Cardiac septum (tissue), 1 donor: Measurements from ENCODE around the gene SIPA1L3. TPM values are rescaled to one million over a fixed set of nuclear protein-coding genes. Genes with fewer than 3 reads are reported as not detected.
"Not testable (repeated sequence)": the region's sequence is repeated elsewhere in the genome, so short reads cannot be mapped to it uniquely, and the experiment has no call there.

Source experiments
- DNase-seq: peaks from one replicate; pipeline ENCODE4 v3.0.0-alpha.2; 2020; ENCODE audit warnings: low spot score
- intact Hi-C: fragments of 100-400 bp; cut with DNase I; formaldehyde crosslinking; loops from one replicate; pipeline ENCODE4 v1.14.0; 2022
- long read RNA-seq: library from polyadenylated mRNA; unstranded; transcript quantifications from one replicate; pipeline ENCODE4 v2.0.0, GENCODE V29; 2021
- total RNA-seq: library from RNA; stranded (reverse); fragmentation: NEBNext Ultra II Directional; extraction: Animal tissue kit (Norgen Biotek cat#: 25700); gene quantifications from one replicate; pipeline ENCODE4 v1.2.1, GENCODE V29; 2021
- donor health status: DM: no; HTN: no; CAD: no.

Gene SIPA1L3
- 14.0 TPM for total RNA-seq
- long read RNA-seq, partial matches to known transcripts, result 1 of 10 reads
- long read RNA-seq, other reads (novel, unspliced or antisense), result 9 of 10 reads

DNA sequence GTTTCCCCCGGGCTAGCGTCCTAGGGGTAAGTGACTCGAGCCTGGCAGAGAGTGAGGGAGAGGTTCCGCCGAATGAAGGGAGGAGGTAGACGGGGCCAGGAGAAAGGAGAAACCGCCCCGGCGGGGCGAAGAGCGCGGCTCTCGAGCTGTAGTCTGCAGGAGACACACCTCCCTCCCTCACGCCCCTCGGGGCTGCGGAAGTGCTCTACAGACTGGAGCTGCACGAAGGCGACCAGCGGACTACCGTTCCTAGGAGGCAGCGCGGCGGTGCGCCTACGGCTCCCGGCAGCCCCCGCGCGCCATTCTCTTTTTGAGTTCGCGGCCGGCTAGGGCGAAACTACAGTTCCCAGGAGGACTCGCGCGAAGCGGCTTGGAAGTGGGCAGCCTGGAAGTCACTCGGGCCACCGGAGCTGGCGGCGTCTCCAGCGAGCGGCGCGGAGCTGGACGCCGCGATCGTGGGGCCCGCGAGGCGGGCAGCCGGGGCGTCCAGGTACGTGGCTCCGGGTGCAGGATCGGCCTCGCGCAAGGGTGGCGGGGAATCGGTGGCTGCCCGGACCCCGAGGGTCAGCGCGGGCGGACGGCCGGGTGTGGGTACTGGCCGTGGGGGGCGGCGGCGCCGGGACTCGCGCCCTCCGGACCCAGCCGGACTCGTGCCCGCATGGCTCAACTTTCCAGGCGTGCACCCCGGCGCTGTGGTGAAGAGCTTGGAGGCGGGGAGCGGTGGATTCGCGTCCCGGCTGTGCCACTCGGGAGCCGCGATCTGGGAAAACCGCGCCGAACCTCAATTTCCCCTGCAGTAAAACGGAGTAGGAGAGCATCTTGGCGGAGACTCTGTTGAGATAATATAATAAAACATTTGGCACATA lies at the start of gene SIPA1L3:
Gene SIPA1L3 (plus strand): TSS at position 340 of the 866 bp plus-strand sequence. CDS start 174,358 bp downstream, outside the sequence.
- intact Hi-C loops, result loop anchor here (2.0 to 5.0 kb wide), 3 partner anchors 98 to 430 kb away; partner anchors contain the start of gene CATSPERG
- peak; percentile 97 for DNase-seq

DNA sequence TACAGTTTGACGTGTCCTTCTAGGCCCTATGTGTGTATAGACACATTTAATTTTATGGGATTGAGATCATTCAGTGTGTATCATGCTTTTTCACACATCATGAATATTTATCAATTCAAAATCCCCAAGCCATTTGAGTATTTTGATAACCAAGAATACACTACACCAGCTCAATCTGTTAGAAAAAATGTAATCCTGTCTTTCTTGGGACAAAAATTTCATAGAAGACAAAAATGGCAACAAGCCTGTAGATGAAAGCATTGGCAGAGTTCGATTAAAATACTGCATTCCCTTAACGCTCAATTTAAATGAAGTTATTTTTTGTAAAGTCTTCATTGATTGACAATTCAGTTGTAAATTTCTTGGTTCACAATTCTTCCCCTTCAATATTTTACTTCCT lies 42.5 kb upstream of the SIPA1L3 start:
- DNase-seq, result no peak
- intact Hi-C loops, result no loop called here

GRCh38 chr19:37865930-37866329 lies 41.1 kb upstream of the SIPA1L3 start:
- intact Hi-C loops, DNase-seq: not testable (repeated sequence)

DNA sequence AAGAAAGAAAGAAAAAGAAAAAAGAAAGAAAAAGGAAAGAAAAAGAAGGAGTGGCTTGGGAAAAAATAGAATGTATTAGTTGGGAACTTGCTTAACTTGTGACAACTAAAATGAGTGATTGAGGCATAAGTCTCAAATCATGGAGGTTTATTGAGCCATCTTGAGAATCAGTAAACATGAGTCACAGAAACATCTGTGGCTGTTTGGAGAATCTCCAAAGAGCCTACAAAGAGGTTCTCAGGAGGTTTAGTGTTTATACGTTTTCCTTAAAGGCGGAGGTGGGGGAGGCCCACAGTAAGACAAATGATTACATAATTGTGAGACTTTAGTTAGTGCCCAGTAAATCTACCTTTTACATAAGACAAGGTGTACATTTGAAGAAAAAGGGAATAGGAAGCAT lies 39.2 kb upstream of the SIPA1L3 start:
- intact Hi-C loops, result no loop called here
- no peak for DNase-seq

DNA sequence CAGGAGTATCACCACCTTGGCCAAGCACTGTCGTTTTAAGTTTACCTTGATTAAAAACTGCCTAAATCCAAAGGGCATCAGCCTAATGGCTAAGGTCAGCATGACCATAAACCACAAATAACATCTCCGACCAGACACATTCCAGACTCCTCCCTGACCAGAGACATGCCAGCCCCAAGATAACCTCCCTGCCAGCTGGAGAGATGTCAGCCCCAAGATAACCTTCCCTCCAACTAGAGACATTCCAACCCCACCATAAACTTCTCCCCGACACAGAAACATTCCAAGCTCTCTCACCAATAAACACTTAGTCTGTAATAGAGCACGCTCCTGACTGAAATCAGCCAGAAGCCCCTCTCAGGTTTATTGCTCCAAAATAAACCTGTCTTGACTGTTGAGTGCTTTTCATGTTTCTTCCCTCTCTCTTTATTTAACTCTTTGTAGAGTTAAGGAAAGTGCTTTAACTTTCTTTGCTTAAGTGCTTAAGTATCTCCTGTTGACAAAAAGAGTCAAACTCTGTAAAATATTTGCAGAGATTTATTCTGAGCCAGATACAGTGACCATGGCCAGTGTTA lies 37.2 kb upstream of the SIPA1L3 start:
- no peak for DNase-seq
- intact Hi-C loops, result no loop called here

DNA sequence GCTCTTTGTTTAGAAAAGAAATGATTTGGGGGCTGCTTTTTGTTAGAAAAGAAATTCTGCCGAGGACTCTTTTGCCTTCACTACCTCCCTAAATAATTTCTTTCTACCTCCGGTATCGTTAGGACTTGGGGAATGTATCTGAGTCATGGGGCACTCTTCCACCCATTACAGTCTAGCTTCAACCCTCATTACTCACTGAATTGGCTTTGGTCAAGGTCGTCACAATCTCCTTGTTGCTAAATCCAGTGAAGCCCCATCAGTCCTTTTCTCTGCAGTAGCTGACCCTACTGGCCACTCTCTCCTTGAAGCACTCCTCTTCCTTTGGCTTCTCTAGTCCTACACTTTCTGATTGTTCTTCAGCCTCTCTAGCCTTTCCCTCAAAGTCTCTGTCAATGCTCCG lies 34.6 kb upstream of the SIPA1L3 start:
- DNase-seq, result no peak
- intact Hi-C loops, result no loop called here

GRCh38 chr19:37874784-37875183 lies 32.2 kb upstream of the SIPA1L3 start:
- intact Hi-C loops, result no loop called here
- no peak for DNase-seq

GRCh38 chr19:37876032-37876431 lies 31.0 kb upstream of the SIPA1L3 start:
- intact Hi-C loops, result no loop called here
- no peak for DNase-seq

DNA sequence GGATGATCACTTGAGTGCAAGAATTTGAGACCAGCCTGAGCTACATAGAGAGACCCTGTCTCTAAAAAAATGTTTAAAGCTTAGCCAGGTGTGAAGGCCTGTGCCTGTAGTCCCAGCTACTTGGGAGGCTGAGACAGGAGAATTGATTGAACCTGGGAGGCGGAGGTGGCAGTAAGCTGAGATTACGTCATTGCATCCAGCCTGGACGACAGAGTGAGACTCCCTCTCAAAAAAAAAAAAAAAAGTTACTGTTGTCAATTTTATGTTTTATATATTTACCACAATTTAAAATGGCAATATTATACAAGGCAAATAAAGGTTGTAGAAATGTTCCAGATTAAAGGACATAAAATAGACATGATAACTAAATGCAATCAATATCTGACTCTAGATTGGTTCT lies 29.9 kb upstream of the SIPA1L3 start:
- DNase-seq, result no peak

GRCh38 chr19:37885392-37885791 lies 21.6 kb upstream of the SIPA1L3 start:
- intact Hi-C loops, result no loop called here

More for the DNA sequence above, 29.9 kb upstream of the SIPA1L3 start:
- intact Hi-C loops, result no loop called here

GRCh38 chr19:37886571-37886970 lies 20.4 kb upstream of the SIPA1L3 start:
- no peak for DNase-seq
- intact Hi-C loops, result no loop called here

More at GRCh38 chr19:37885392-37885791, 21.6 kb upstream of the SIPA1L3 start:
- no peak for DNase-seq

DNA sequence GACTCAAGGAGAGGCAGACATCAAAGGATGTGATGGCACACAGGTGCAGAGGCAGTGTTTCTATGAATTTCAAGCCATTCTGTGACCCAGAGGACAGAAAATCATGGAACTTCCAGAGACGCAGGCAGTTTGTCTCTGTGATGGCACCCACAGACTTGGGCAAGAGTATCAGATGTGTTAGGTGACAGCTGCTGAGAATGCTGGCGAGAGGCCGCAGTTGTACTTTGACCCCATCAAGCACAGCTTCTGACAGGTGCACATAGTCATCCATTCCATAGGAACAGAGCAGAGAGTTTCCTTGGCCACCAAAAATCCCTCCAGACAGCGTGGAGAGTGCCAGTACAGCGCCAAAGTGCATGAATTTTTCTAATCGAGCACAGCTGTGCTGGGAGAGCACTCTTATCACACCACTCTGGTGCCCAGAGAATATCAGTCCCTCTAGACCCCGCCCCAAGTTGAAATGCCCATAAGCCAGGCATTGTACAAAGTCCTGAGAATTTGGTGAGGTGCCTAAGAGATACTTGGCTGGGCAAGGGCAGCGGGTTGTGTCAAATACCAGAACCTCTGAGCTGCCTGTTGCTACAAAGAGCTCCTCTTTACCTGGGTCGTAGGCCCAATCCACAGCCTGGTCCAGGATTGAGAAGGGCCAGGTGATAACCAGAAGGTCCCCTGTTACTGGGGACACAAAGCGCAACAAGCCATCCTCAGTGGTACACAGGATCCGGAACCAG lies 13.0 kb upstream of the SIPA1L3 start:
- intact Hi-C loops, result no loop called here
- DNase-seq, result no peak

DNA sequence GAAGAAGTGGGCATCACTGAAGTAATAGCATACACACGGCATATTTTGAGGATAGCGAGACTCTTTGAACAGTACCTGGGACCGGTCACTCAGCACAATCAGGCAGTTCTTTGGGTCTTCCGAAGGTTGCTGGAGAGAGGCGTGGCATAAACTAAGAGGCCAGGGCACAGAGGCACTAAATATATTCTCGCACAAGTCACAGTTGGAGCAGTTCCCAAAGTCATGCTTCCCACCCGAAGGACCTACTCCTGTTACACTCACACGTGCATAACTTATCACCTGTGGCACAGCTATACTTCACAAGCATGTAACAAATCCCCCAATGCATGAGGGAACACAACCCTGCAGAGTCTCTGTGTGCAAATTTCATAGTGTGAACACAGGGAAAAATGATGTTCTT lies 10.8 kb upstream of the SIPA1L3 start:
- DNase-seq, result no peak
- intact Hi-C loops, result no loop called here

GRCh38 chr19:37899453-37899852 lies 7.6 kb upstream of the SIPA1L3 start:
- no peak for DNase-seq
- intact Hi-C loops, result loop anchor here (2.0 kb wide), 1 partner anchor 329 kb away; no protein-coding TSS in a partner anchor

- intact Hi-C loops, result loop anchor here (2.0 kb wide), 1 partner anchor 329 kb away; no protein-coding TSS in a partner anchor
- no peak for DNase-seq
Measured at GRCh38 chr19:37899966-37900365, 7.0 kb upstream of the SIPA1L3 start.

DNA sequence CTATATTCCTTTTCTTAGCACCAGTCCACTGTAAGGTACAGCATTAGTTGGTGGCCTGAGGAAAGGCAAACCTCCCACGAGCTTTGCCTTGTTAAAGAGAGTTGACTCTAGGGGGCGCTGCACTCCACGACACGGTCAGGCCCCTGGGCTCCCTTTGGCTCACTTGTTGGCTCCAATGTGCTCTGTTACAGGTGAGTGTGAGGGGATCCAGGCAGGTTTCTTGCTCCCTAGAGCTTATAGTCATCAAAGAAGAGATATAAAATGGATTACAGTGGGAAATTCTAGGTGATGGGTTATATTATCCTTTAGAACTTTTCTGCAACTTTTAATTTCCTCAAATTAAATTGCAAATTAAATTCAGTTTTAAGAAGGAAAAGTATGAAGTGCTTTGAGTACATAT lies 4.3 kb upstream of the SIPA1L3 start:
- DNase-seq, result peak; percentile 84
- intact Hi-C loops, result no loop called here

DNA sequence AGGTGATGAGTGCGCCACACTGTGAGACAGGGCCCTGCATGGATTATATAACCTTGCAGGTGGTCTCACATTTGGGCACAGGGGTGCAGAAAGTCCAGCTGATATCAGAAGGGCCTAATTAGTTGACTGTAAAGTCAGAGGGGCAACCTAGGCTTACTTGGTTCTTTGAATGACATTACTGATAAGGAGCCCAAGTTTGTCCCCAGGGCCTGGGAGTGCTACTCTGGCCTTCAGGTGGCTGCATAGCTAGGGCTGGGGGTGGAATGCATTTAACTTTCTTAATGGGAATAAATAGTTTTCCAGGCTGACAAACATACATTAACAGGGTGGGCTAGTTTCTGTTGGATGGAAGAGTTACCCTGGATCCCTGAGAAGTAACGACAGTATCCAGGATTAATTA lies 3.9 kb upstream of the SIPA1L3 start:
- intact Hi-C loops, result no loop called here
- no peak for DNase-seq

- DNase-seq, result no peak
- intact Hi-C loops, result loop anchor here (2.0 to 5.0 kb wide), 3 partner anchors 99 to 431 kb away; partner anchors contain the start of gene CATSPERG
Measured at GRCh38 chr19:37905946-37906868, 801 bp upstream of the SIPA1L3 start, which contains the start of gene WDR87. Gene WDR87 (minus strand): TSS chr19:37906594. CDS start chr19:37898239, 8,355 bp downstream.
